GM21576 (cell line): Measurements from ENCODE around the gene SLC6A11.

ENCODE experiments used
- ATAC-seq: cut with Tn5 transposase; IDR thresholded peaks from one replicate; pipeline ENCODE4 v1.9.1; 2021; ENCODE audit warnings: mild to moderate bottlenecking, moderate library complexity; ENCODE audit not compliant: unreplicated experiment

SLC6A11 gene

DNA sequence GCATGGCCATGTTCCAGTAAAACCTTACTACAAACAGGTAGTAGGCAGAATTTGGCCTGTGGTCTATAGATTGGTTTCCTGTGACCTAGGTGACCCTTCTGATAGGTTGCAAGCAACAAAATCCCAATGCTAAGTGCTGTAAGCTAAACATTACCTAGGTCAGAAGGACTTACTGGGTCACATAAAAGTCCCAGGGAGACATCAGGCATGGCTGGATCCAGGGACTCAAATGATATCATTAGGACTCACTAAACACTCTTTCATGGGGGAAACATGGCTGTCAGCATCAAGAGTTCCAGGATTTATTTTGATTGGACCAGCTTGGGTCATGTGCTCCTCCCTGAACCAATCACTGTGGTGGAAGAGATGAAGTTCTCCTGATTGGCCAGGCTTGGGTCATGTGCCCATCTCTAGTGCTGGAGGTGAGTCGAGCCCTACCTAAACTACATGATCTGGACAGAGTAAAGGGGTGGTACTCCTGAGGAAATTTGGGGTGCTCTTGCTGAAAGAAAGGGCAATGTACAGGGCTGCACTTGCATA is 159.7 kb downstream of the SLC6A11 start:
- ATAC-seq, result no peak

DNA sequence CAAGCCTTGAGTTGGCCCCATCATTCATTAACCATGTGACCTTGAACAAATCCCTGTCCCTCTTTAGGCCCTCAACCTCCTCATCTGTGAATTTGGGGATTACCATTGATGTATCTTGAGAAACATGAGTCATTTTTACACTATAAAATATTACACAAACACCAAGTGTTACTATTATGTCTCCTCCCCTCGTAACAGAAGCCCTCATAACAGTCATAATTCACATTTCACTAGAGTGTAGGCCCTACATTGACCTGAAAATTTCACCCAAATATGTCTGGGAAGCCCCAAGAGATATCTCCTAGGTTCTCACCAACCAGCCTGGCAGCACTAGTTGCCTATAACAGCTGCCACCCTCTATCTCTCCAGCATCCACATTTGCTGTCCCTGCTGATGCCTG is 160.7 kb downstream of the SLC6A11 start:
- ATAC-seq, result no peak

DNA sequence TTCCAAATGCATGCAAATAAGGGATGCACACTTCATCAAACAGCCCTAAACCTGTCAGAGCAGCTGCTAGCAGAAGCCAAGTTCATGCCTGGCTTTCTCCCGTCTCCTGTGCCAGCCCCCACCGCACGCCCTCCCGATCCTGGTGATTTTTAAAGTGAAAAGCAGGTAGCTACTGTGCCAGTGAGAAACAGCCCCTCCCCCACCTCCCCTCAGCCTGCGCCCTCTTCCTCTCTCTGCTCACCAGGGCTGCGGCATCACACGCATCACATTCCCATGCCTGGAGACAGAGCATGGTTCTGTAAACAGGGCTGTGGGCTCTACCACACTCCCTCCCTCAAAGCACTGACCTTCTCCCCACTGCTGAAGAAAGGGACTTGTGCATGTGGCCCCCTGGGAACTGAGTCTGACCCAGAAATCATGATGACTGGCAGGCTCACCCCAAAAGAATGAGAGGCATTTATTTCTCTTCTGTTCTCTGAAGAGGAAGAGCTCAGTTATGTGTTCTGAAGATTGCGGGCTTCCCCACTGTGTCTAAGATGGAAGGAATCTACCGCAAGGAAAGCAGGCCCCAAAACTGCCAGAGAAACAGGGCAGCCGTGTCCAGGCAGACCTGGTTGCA is 162.0 kb downstream of the SLC6A11 start:
- no peak for ATAC-seq

DNA sequence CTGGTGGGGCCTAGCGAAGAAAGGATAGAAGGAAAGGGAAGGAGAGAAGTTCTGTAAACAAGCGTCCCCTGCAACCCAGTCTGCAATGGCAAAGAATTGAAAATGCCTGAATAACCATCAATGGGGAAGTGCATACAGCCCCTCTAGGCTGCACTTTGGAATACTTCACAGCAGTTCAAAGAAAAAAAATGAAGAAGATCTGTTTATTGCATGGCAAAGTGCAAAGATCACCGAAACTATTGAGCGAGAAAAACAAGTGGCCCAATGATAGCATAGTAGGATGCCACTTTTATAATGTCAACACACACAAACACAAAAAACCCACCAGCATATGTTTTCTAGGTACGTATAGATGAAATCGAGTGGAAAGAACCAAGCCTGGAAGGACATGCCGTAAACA is 162.9 kb downstream of the SLC6A11 start:
- ATAC-seq, result no peak

DNA sequence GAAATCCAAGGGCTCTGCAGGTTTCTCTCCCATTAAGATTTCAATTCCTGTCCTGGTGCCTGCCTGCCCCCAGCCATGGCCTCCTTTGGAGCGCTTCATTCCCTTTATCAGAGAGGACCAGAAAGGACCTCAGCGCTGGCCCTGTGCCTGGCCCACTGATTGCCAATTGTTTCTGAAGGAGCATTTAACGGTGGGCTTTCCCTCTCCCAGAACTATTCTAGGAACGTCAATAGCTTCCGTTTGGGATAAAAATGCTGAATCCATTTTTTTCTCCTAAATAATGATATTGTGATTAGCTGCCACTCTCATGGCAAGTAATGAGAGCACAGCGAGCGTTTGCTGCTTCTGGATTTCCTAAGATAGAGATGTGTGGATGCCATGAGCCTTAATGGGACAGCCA is 164.3 kb downstream of the SLC6A11 start:
- no peak for ATAC-seq

DNA sequence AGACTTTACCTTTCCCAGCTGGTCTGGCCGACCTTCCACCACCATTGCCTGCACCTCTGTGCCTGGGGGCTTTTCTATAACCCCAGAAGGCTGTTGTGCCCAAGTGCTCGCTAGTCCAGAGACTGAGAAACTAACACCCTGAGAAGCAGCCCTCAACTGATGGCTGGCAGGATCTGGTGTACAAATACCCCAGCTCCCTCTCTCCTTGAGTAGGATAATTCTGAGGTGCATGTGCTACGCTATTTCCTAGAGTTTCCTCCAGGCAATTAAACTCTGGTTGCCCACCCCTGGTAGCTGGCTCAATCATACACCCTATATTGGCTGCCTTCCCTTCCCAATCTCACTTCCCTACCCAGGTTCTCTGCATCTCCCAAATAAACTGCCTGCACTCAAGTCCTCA is 165.0 kb downstream of the SLC6A11 start:
- no peak for ATAC-seq

DNA sequence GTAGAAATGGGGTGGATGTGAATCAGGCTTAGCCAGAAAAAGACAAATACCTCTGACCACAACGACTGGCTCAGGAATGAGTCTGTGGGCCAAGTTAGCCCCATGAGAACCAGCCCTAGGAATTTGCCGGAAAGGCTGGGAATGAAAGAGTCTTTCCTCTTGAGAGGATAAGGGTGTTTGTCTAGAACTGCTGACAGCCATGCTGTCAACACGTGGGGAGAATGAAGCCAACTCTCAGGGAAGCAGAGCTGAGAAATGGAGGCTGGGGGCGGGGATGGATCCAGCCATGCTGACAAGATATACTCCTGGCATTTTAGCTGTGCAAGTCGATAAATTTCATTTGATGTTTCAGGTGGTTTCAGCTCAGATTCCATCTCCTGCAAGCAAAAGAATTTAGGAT is 165.9 kb downstream of the SLC6A11 start:
- no peak for ATAC-seq

DNA sequence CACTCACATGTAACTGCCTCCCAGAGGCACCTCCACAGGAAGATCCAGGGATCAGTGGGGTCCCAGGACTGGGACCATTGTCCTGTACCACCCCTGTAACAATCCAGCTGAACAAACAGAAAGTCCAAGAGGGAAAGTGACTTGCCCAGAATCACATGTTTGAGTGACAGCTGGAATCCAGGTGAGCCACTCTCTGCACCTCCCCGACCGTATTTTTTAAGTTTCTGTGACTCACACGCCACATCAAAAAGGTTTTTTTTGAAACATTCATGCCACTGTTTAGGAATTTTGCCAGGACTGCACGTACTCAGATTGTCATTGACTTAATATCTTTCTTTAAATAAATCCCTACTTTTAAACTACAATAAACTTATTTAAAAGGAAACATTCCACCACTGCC is 166.8 kb downstream of the SLC6A11 start:
- no peak for ATAC-seq

DNA sequence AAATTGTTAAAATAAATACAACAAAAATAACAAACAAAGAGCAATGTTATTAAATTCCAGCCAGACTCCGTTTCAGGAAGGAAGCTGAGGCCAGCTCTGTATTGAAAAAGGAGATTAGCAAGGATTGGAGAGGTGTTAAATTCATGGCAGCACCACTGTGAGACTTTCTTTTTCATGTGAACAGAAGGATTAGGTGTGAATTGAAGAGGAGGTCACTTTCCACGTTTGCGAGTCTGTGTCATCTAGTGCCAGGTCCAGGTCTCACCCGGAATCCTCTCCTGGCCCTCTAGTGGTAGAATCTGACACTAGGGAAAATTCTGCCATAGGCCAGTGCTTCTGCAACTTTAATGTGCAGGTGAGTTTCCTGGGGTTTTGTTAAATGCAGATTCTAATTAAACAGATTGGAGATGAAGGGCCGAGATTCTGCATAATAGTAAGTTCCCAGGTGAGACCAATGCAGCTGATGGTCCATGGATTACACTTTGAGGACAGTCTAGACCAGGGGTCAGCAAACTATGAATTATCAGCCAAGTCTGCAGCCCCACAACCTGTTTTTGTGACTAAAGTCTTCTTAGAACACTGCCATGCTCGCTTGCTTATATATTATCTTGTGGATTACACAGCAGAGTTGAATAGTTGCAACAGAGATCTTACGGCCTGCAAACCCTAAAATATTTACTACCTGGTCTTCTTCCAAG is 167.3 kb downstream of the SLC6A11 start:
- ATAC-seq, result no peak

DNA sequence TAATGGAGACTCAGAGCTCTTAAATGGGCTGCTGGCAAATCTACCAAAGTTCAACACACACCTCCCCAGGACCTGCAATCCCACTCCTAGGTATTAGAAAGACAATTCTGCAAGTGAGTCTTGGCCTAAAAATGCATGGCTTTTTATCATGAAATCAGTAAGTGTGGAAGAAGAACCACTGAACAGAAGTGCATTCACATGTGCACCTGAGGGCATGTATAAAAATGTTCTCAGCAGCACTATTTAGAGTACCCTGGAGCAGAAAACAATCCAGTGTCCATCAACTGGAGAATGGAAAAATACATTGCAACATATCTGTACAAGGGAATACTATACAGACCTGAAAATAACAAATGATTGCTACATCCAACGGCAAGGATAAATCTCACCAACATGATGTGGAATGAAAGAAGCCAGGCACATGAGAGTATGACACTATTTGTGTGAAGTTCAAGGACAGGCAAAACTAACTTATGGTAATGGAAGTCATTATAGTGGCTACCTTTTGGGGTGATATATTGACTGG is 168.4 kb downstream of the SLC6A11 start:
- ATAC-seq, result no peak

DNA sequence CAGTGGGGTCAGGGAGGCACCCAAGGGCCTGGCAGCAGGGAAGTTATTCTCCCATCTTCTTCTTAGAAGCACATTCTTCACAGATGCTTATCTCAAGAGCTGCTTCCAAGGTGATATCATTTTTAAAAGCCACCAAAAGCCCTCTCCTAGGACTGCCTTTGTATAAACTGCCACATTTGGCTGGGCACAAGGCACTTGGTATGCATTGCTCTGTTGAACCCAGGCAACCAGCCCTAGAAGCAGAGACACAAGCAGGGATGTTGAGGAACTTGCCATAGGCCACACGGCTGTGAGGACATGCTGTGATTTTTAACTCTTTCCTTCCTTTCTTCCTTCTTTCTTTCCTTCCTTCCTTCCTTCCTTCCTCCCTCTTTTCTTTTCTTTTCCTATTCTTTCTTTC is 169.2 kb downstream of the SLC6A11 start:
- ATAC-seq, result no peak

DNA sequence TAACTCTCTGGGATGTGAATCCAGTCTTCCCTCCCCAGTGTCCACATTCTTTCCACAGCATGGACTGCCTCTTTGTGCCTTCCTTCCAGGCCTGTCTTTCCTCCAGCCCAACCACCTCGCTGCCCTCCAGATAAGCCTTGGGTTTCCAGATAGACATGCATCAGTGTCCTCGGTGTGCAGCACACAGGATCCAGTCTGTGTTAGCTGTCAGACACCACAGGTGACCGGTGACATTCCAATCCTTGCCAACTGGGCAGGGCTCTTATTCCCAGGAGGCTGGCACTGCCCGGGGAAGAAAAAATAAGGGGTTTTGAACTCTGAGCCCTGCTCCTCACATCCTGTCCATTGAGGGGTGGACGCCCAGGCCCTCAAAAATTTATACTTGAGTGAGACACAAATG is 170.6 kb downstream of the SLC6A11 start:
- ATAC-seq, result no peak

DNA sequence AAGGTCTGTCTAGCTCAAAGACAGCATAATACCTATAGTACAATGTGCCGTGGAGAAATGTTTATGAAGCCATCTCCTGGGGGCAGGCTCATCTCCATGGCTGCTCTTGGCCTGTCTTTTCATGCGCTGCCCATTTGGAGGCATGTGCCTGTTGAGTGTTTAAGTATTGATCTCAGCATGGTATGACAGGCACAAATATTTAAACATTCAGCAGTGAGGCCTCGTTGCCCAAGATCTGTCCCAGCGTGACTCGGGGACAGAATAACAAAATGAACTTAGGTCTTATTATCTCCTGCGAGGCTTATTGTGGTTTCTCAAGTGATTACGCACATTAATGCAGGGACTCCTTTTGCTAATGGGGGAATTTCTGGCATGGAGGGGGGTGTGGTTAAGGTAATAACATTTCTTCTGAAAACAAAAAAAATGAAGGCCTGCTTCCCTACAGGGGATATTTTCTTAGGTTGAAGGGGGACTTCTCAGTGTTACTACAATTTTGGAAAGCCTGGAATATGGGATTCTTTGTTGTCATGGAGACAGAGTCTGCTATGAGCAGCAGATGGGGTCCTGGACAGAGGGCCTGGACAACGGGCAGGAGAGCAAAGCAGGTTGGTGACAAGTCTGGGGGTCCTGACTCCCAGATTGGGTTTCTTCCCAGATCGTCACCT is 172.1 kb downstream of the SLC6A11 start:
- no peak for ATAC-seq

DNA sequence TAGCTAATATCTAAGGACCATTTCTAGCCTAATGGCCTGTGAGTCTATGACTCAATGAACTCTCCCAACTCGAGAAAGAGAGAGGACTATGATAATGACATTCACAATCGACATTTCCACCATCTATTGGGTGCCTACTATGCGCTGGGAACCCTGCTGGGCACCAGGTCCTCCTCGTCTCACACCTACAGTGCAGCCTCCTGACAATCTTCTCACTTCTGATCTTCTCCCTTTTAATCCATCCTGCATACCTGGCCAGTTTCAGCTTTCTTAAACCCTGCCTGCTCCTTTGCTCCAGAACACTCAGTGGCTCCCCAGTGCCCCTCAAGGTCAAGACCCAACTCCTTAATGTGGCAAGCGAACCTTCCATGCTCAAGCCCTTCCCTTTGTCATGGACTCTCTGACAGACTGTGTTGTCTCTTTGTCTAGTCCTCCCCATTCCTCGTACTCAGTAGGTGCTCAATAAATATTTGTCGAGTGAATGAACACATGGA is 173.0 kb downstream of the SLC6A11 start:
- no peak for ATAC-seq
